ENCODE measurements around the gene DAPK3.
"Not testable (repeated sequence)": the region's sequence is repeated elsewhere in the genome, so short reads cannot be mapped to it uniquely, and the experiment has no call there.

The DAPK3 gene

GRCh38 chr19:3970808-3971598 is at the start of gene DAPK3:
DAPK3 (minus strand) TSS chr19:3971099; CDS start chr19:3969735, 1,364 bp downstream.
- peak; percentile 94 for DNase-seq

DNA sequence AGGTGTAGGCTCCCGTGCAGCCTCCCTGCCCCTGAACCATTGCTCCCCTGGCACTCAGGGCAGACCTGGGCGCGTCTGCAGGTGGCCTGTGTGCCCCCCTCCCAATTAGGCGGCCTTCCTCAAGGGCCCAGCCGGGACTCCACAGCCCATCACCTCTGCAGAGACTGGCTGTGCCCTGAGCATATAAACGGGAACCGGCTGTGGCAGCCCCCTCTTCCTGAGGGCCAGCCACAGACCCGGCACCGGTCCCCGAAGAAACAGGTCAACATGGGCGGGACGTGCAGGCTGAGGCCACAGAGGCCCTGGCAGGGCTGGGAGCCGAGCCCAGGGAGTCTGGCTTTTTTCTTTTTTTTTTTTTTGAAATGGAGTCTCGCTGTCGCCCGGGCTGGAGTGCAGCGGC is 48.7 kb upstream of the DAPK3 start:
- DNase-seq = no peak

- no peak for DNase-seq
These were observed 48.0 kb upstream of the DAPK3 start for GRCh38 chr19:4018775-4019504.

DNA sequence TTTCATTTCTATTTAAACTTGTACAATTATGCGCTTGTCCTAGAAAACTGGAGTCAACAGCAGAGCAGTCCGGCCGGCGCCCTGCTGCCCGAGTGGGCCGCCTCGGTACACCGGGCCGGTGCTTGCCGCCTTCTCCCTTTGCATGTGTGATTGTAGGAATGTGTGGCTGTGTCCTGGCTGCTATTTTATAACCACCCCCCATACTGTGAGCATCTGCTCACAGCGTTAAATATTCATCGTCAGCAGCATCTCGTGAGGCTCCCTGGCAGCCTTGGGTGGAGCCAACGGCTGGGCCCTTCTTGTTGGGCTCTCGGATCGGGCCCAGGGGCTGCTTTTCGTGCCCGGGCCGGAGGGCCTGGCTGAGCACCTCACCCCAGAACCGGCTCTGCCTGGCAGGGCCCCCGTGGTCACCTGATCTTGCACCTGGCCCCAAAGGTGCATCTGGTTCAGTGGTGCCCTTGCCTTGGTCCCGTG is 47.3 kb upstream of the DAPK3 start:
- no peak for DNase-seq

- no peak for DNase-seq
These were observed 46.2 kb upstream of the DAPK3 start for GRCh38 chr19:4016903-4017638.

DNA sequence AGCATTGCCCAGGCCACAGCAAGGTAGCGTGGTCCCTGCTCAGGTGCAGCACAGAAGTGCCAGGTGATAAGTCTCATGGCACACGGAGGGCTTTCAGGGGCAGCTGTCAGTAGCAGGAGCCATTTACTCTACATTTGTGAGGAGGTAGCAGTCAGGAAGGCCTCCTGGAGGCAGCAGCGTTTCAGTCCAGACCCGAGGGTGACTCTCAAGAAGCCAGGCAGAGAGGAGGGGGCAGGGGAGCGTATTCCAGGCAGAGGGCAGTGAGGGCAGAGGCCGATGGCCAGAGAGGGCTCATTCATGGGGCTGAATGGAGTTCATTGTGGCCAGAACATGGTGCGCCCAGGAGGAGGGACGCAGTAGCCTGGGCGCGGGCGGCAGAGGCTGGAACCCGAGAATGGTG is 45.6 kb upstream of the DAPK3 start:
- no peak for DNase-seq

- DNase-seq = no peak
These were observed 45.0 kb upstream of the DAPK3 start for GRCh38 chr19:4015705-4016402.

GRCh38 chr19:4014541-4015491 is 43.9 kb upstream of the DAPK3 start:
- peak; percentile 51 for DNase-seq

GRCh38 chr19:4013886-4014540 is 43.1 kb upstream of the DAPK3 start:
- DNase-seq = no peak

DNA sequence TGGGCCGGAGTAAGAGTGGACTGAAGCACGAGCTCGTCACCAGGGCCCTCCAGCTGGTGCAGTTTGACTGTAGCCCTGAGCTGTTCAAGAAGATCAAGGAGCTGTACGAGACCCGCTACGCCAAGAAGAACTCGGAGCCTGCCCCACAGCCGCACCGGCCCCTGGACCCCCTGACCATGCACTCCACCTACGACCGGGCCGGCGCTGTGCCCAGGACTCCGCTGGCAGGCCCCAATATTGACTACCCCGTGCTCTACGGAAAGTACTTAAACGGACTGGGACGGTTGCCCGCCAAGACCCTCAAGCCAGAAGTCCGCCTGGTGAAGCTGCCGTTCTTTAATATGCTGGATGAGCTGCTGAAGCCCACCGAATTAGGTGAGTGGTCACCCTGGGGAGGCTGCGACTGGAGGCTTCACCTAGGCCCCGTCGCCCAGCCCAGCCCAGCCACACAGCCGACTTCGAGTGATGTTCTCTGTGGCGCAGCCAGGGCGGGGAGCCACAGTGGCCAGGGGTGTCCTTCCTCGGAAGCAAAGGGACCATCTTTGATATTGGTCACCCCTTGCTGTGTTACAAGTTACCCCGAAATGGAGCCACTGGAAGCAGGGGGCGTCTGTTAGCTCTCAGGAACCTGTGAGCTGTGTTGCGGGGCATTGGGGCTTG is 42.2 kb upstream of the DAPK3 start:
- DNase-seq = no peak

GRCh38 chr19:4012092-4012974 is 41.4 kb upstream of the DAPK3 start:
- no peak for DNase-seq

GRCh38 chr19:4011430-4011829 is 40.5 kb upstream of the DAPK3 start:
- DNase-seq = not testable (repeated sequence)

DNA sequence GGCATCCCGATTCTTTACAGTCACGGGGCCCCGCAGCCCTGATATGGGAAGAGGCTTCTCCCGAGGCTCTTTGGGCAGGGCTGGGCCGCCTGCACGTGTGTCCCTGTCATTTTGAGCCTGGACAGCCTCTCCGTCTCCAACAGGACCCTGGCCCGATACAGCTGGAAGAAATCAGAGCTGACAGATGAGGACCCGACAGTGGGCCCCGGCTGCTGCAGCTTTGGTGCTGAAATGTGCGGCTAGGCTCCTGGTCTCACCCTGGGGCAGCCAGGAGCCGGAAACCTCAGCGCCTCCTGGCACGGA is 39.9 kb upstream of the DAPK3 start:
- DNase-seq = no peak

GRCh38 chr19:4009990-4010807 is 39.3 kb upstream of the DAPK3 start:
- no peak for DNase-seq

DNA sequence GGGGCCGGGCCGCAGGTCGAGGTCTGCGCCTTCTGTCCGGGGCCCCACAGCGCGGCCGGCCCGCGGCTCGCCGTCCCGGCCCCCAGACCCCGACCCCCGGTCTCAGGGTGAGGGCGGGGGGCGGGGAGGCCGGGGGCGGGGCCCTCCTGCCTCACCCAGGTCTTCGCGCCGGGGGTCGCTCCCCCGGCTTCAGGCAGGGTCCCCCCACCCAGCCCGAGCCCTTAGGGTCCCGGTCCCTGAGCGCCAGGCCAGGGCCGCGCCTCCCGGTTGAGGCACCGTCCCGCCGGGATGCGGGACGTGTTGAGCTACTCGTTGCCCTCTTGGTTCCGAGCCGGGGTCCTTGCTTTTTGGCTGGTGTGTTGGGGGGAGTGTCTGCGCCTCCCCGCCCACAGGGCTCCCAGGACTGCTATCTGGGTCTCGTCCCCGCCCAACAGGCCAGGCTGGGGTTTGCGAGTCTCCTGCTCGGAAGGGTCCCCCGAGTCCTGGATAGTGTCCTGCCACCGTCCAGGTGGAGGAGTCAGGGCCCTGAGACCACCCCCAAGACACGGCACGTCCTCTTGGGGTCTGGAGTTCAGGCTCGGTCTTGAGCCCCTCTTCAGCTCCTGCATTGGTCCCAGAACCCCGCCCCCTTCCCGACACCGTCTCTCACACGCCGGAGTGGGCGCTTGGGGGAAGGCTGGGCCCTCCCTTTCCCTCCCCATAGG is 37.1 kb upstream of the DAPK3 start:
- DNase-seq = peak; percentile 38

DNA sequence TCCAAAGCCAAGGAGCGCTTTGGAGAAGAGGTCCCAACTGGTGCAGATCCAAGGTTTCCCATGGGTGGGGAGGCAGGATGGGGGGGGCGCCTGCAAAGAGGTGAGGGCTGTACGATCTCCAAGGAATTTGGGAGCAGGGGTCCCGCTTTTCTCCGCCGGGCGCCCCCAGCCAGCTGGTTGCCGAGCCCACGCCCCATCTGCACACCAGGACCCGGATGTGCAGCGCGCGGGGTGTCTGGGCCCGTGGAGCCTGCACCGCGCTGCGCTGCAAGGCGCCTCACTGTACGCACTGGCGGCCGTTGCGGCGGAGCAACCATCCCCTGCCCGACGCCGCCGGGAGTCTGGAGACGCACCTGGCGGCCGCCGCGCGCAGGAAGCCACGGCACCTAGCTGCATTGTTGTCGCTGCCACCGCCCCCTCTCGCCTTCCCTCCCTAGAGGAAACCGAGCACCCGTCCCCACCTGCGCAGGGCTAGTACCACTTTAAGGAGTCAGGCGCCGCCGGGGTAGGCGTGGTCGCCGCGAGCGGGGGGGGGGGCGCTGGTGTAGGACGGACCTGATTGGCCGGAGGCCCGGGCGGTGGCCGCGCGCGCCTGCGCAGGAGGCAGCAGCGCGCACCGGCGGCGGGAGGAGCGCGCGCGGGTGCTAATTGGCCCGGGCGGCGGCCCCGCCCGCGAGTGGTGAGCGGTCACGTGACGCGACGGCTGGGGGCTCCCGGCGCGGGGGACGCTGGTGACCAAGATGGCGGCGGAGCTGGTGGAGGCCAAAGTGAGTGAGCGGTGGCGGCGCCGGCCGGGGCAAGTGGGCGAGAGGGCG is 36.3 kb upstream of the DAPK3 start, which contains the start of gene PIAS4:
TSS of gene PIAS4 (plus strand) at position 716 of the 815 bp plus-strand sequence. CDS start at position 741, 25 bp downstream.
- DNase-seq = peak; percentile 98

DNA sequence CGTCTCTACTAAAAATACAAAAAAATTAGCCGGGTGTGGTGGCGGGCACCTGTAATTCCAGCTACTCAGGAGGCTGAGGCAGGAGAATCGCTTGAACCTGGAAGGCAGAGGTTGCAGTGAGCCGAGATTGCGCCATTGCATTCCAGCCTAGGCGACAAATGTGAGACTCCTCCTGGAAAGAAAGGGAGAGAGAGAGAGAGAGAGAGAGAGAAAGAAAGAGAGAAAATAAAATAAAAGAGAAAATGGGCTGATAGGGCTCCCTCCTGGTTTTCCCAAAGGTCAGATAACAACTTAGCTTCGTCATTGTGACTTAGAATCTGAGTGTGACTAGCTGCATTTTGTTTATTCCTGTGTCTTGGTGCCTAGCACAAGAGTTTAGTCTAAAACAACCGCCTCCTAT is 34.5 kb upstream of the DAPK3 start:
- DNase-seq = not testable (repeated sequence)

Data from CD4-positive, alpha-beta T cell treated with Interleukin-6 for 4 hours (primary cell).